Measurements from ENCODE around the gene SMG7.

SMG7 gene

GRCh38 chr1:183514235-183514634 is 41.9 kb downstream of the SMG7 start:
- no peak for DNase-seq

GRCh38 chr1:183515002-183515689 is 42.8 kb downstream of the SMG7 start:
- no peak for DNase-seq

GRCh38 chr1:183516725-183517124 is 44.4 kb downstream of the SMG7 start:
- no peak for DNase-seq

GRCh38 chr1:183517401-183517800 is 45.1 kb downstream of the SMG7 start:
- no peak for DNase-seq

GRCh38 chr1:183520379-183520778 is 48.1 kb downstream of the SMG7 start:
- no peak for DNase-seq

- DNase-seq = no peak
Measured at GRCh38 chr1:183522104-183522503, 49.8 kb downstream of the SMG7 start.

GRCh38 chr1:183528577-183528976 is 56.3 kb downstream of the SMG7 start:
- no peak for DNase-seq

- no peak for DNase-seq
Measured at GRCh38 chr1:183533617-183534174, 61.4 kb downstream of the SMG7 start.

GRCh38 chr1:183537405-183537804 is 65.1 kb downstream of the SMG7 start:
- DNase-seq = no peak

- DNase-seq = peak; percentile 55
Measured at GRCh38 chr1:183543619-183544204, 71.4 kb downstream of the SMG7 start.

GRCh38 chr1:183544598-183545297 is 72.4 kb downstream of the SMG7 start:
- no peak for DNase-seq

- no peak for DNase-seq
Measured at GRCh38 chr1:183546427-183546826, 74.1 kb downstream of the SMG7 start.

- no peak for DNase-seq
Measured at GRCh38 chr1:183548116-183548515, 75.8 kb downstream of the SMG7 start.

- no peak for DNase-seq
Measured at GRCh38 chr1:183550915-183551314, 78.6 kb downstream of the SMG7 start.

GRCh38 chr1:183551924-183552323 is 79.6 kb downstream of the SMG7 start:
- DNase-seq = no peak

GRCh38 chr1:183552441-183552840 is 80.1 kb downstream of the SMG7 start:
- DNase-seq = no peak

- DNase-seq = no peak
Measured at GRCh38 chr1:183552891-183553290, 80.6 kb downstream of the SMG7 start.

GRCh38 chr1:183553331-183553730 is 81.0 kb downstream of the SMG7 start:
- no peak for DNase-seq

- no peak for DNase-seq
Measured at GRCh38 chr1:183553764-183554163, 81.5 kb downstream of the SMG7 start.

- DNase-seq = no peak
Measured at GRCh38 chr1:183554577-183554976, 82.3 kb downstream of the SMG7 start.

- no peak for DNase-seq
Measured at GRCh38 chr1:183559061-183559460, 86.8 kb downstream of the SMG7 start.

- no peak for DNase-seq
Measured at GRCh38 chr1:183562701-183563100, 90.4 kb downstream of the SMG7 start.

GRCh38 chr1:183565261-183565660 is 93.0 kb downstream of the SMG7 start:
- DNase-seq = no peak

GRCh38 chr1:183566026-183566425 is 93.7 kb downstream of the SMG7 start:
- DNase-seq = no peak

Measured in CD4-positive, alpha-beta T cell treated with Interleukin-12 subunit alpha and Interleukin-12 subunit beta, for 1 hour (primary cell).